ENCODE measurements around the gene CPTP.

Gene CPTP

DNA sequence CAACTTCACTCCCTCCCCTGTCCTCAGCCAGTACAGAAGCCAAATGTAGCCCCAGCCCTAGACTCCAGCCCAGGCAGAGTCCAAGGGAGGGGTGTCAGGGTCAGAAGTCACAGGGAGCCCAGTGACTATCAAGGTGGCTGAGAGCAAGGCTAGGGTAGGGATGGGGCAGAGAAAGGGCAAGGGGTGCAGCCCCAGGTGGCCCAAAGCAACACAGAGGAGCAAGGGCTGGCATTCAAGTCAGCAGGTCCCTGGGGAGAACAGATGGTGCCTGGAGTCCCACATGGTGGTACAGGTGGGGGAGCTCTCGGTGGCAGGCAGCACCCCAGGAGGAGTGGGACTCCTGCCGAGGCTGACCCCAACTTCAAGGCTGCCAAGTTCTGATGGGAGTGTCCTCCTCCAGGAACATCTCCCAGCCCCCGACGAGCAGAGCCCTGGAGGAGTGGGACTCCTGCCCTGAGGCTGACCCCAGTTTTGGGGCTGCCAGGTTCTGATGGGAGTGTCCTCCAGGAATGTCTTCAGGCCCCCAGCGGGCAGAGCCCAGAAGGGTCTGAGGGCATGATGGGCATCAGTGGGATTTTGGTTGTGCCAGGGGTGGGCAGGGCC is 28.3 kb downstream of the CPTP start:
- Histone ChIP-seq H3K9ac (ENCODE audit: low read depth, low read length) (peak overlapping the region; percentile 4), H3K36me3 (ENCODE audit: insufficient read depth, low read length) (peaks cover 36% of the 10 kb centered on the region), H3K9me3 (replicated peaks; ENCODE audit: low read length) (no peaks in the 10 kb centered on the region), H3K4me1 (ENCODE audit: control insufficient read depth, insufficient read depth, low read length) (peaks cover 37% of the 10 kb centered on the region), H3K27me3 (ENCODE audit: control insufficient read depth, insufficient read depth, low read length) (no peaks in the 10 kb centered on the region), H3K4me3 (ENCODE audit: low read length) (no peak overlapping the region), H3K4me2 (ENCODE audit: low read length) (peak overlapping the region; percentile 79)

DNA sequence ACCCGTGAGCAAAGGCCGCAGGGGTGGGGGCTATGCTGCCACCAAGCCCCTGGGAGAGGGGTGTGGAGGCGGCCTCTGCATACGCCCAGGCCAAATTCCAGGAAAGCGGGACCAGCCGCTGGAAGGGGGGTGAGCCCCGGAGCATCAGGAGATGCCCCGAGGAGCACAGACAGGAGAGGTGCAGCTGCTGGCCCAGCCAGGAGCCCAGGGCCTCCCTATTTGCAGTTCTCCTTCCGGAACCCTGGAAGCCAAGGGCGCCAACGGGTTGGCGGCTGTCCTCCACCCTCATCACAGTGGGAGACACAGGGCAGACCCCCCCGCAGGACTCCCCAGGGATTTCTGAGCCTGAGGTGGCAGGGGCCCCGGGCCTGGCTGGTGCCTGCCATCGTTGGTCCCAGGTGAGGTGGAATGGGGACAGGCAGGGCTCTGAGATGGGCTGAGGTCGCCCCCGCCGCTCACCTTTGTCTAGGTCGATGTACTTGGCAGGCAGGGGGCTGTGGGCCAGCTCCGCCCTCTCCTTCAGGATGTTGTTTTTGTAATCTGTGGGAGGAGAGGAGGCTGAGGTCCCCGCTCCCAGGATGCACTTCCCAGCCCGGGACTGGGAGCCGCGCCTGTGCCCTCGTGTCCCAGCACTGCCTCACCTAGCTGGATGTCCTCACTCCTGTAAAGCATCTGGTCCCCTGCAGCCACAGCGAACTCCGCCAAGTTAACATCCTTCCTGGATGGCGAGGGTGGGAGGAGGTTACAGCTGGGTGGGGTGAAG is 29.0 kb downstream of the CPTP start:
- Histone ChIP-seq H3K4me3 (ENCODE audit: low read length) (no peak overlapping the region), H3K9ac (ENCODE audit: low read depth, low read length) (no peak overlapping the region), H3K4me1 (ENCODE audit: control insufficient read depth, insufficient read depth, low read length) (peaks cover 38% of the 10 kb centered on the region), H3K9me3 (replicated peaks; ENCODE audit: low read length) (no peaks in the 10 kb centered on the region), H3K36me3 (ENCODE audit: insufficient read depth, low read length) (peaks cover 36% of the 10 kb centered on the region), H3K27me3 (ENCODE audit: control insufficient read depth, insufficient read depth, low read length) (no peaks in the 10 kb centered on the region), H3K4me2 (ENCODE audit: low read length) (peak overlapping the region; percentile 79)

DNA sequence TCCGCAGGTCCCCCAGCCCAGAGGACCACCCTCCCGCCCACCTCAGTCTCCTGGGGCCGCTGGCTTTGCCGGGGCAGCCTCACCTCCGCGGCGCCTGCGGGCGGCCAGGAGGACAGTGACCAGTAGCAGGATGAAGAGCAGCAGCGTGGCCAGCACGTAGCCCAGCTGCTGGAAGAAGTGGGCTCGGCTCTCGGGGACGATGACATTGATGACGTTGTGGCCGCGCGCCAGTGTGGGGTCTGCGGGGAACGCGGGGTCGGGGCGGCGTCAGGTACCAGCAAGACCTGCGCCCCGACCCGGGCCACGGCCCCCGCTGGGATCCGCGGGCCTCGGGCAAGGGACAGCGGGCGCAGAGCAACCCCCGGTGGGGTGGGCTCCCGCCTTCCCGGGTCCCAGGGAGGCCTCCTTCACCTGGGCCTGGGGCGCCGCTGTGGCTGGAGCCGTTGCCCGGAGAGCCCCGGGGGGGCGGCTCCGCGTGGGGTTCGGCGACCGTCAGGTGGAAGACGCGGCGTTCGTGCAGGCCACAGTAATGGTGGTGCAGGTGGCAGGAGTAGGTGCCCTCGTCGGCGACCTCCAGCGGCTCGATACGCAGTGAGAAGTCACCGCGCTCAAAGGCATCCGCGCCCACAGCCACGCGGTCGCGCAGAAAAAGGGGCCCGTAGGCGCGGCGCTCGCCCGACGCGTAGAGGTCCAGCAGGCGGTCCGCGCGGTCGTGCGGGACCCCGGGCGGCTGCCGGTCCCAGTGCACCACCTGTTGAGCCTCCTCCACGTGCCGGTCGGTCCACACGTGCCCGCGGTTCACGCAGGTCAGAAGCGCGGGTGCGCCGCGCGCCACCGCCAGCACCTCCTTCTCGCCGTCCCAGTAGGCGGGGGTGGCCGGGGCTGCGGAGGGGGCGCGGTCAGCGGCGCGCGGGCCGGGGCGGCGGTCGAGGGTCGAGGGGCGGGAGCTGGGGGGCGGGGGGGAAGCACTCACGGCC is 30.0 kb downstream of the CPTP start:
- H3K27me3 ChIP-seq (ENCODE audit: control insufficient read depth, insufficient read depth, low read length): no peaks in the 10 kb centered on the region

DNA sequence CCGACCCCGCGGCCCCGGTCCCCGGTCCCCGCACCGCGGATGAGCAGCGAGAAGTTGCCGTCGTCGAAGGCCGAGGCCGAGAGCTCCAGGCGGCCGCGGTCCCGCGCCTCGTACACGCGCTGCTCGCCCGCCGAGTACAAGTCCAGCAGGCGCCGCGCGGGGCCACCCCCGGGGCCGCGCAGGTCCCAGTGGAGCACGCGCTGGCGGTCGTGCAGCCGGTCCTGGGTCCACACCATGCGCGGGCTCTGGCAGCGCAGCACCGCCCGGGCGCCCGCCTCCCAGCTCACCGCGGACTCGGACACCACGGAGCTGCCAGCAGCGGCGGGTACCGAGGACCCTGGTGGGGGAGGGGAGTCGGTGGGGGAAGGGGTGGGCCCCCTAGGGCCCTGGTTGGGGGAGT is 30.8 kb downstream of the CPTP start:
- Histone ChIP-seq H3K27me3 (ENCODE audit: control insufficient read depth, insufficient read depth, low read length) (no peaks in the 10 kb centered on the region), H3K4me3 (ENCODE audit: low read length) (peak overlapping the region; percentile 69), H3K9me3 (replicated peaks; ENCODE audit: low read length) (no peaks in the 10 kb centered on the region), H3K36me3 (ENCODE audit: insufficient read depth, low read length) (peaks cover 36% of the 10 kb centered on the region), H3K9ac (ENCODE audit: low read depth, low read length) (no peak overlapping the region), H3K4me1 (ENCODE audit: control insufficient read depth, insufficient read depth, low read length) (peaks cover 57% of the 10 kb centered on the region), H3K4me2 (ENCODE audit: low read length) (peak overlapping the region; percentile 79)

More for the DNA sequence above, 30.0 kb downstream of the CPTP start:
- Histone ChIP-seq H3K4me1 (ENCODE audit: control insufficient read depth, insufficient read depth, low read length) (peaks cover 48% of the 10 kb centered on the region), H3K4me2 (ENCODE audit: low read length) (peak overlapping the region; percentile 79), H3K36me3 (ENCODE audit: insufficient read depth, low read length) (peaks cover 36% of the 10 kb centered on the region), H3K9ac (ENCODE audit: low read depth, low read length) (no peak overlapping the region), H3K9me3 (replicated peaks; ENCODE audit: low read length) (no peaks in the 10 kb centered on the region), H3K4me3 (ENCODE audit: low read length) (peak overlapping the region; percentile 56)

- peak overlapping the region; percentile 95 for H3K9ac ChIP-seq (ENCODE audit: low read depth, low read length)
- peak overlapping the region; percentile 84 for H3K4me3 ChIP-seq (ENCODE audit: low read length)
- peaks cover 36% of the 10 kb centered on the region for H3K36me3 ChIP-seq (ENCODE audit: insufficient read depth, low read length)
- H3K9me3 ChIP-seq (replicated peaks; ENCODE audit: low read length): no peaks in the 10 kb centered on the region
- H3K4me1 ChIP-seq (ENCODE audit: control insufficient read depth, insufficient read depth, low read length): peaks cover 66% of the 10 kb centered on the region
- H3K27me3 ChIP-seq (ENCODE audit: control insufficient read depth, insufficient read depth, low read length): no peaks in the 10 kb centered on the region
- H3K4me2 ChIP-seq (ENCODE audit: low read length): peak overlapping the region; percentile 79
Observed at GRCh38 chr1:1356166-1356795, 31.7 kb downstream of the CPTP start.

GRCh38 chr1:1356796-1357401 is 32.3 kb downstream of the CPTP start:
- H3K4me3 ChIP-seq (ENCODE audit: low read length): peak overlapping the region; percentile 84
- peak overlapping the region; percentile 79 for H3K4me2 ChIP-seq (ENCODE audit: low read length)
- H3K9ac ChIP-seq (ENCODE audit: low read depth, low read length): peak overlapping the region; percentile 95
- no peaks in the 10 kb centered on the region for H3K9me3 ChIP-seq (replicated peaks; ENCODE audit: low read length)
- peaks cover 31% of the 10 kb centered on the region for H3K36me3 ChIP-seq (ENCODE audit: insufficient read depth, low read length)
- no peaks in the 10 kb centered on the region for H3K27me3 ChIP-seq (ENCODE audit: control insufficient read depth, insufficient read depth, low read length)
- peaks cover 66% of the 10 kb centered on the region for H3K4me1 ChIP-seq (ENCODE audit: control insufficient read depth, insufficient read depth, low read length)

DNA sequence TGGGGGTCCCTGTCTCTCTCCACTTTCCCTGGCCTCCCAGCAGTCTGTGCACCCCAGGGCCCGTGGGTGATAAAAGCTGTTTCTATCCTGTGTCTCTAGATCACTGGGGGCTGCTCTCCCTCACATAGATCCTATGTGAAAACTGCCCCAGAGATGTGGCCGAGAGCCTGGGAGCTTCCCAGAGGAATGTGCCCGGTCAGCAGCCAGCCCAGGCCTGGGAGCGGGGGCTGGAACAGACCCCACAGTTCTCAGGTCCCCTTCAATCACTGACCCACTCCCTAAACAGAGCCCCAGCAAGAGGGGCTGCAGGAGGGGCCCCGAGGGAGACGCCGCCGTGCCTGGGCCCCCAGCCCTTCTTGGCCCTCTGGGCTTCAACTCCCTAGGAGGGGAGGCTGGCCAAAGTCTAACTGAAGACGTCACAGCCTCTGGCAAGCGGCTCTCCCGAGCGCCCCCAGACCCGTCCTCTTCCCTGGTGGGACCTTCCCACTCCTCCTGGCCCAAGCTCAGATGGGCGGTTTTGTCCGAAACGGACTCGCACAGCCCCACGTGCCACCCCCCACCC is 33.4 kb downstream of the CPTP start:
- Histone ChIP-seq H3K9me3 (replicated peaks; ENCODE audit: low read length) (no peaks in the 10 kb centered on the region), H3K4me1 (ENCODE audit: control insufficient read depth, insufficient read depth, low read length) (peaks cover 60% of the 10 kb centered on the region), H3K4me2 (ENCODE audit: low read length) (peak overlapping the region; percentile 79), H3K36me3 (ENCODE audit: insufficient read depth, low read length) (peaks cover 23% of the 10 kb centered on the region), H3K9ac (ENCODE audit: low read depth, low read length) (peak overlapping the region; percentile 95), H3K27me3 (ENCODE audit: control insufficient read depth, insufficient read depth, low read length) (no peaks in the 10 kb centered on the region), H3K4me3 (ENCODE audit: low read length) (peak overlapping the region; percentile 84)

GRCh38 chr1:1358433-1359271 is 34.0 kb downstream of the CPTP start, which contains the start of gene MXRA8:
TSS of gene MXRA8 (minus strand) at chr1:1358555. CDS start at chr1:1358504, 51 bp downstream.
- H3K4me2 ChIP-seq (ENCODE audit: low read length): peak within 1 kb of the TSS; percentile 79
- H3K36me3 ChIP-seq (ENCODE audit: insufficient read depth, low read length): peaks cover 16% of the 10 kb centered on the region
- H3K27me3 ChIP-seq (ENCODE audit: control insufficient read depth, insufficient read depth, low read length): no peaks in the 10 kb centered on the region
- H3K9ac ChIP-seq (ENCODE audit: low read depth, low read length): peak within 1 kb of the TSS; percentile 95
- H3K4me3 ChIP-seq (ENCODE audit: low read length): peak within 1 kb of the TSS; percentile 84
- H3K4me1 ChIP-seq (ENCODE audit: control insufficient read depth, insufficient read depth, low read length): peaks cover 53% of the 10 kb centered on the region
- H3K9me3 ChIP-seq (replicated peaks; ENCODE audit: low read length): no peaks in the 10 kb centered on the region

- Histone ChIP-seq H3K9me3 (replicated peaks; ENCODE audit: low read length) (no peaks in the 10 kb centered on the region), H3K27me3 (ENCODE audit: control insufficient read depth, insufficient read depth, low read length) (no peaks in the 10 kb centered on the region), H3K9ac (ENCODE audit: low read depth, low read length) (peak overlapping the region; percentile 95), H3K36me3 (ENCODE audit: insufficient read depth, low read length) (peaks cover 9% of the 10 kb centered on the region), H3K4me2 (ENCODE audit: low read length) (peak overlapping the region; percentile 79), H3K4me1 (ENCODE audit: control insufficient read depth, insufficient read depth, low read length) (peaks cover 47% of the 10 kb centered on the region), H3K4me3 (ENCODE audit: low read length) (peak overlapping the region; percentile 84)
Observed at GRCh38 chr1:1359308-1359663, 34.7 kb downstream of the CPTP start.

All from skeletal muscle satellite cell (primary cell).